OCI-M2 (cell line): ENCODE measurements around the gene GFRA3.
A peak's percentile ranks its signal among the peaks of the same experiment; 100 is the strongest.
"Not testable (repeated sequence)": the region's sequence is repeated elsewhere in the genome, so short reads cannot be mapped to it uniquely, and the experiment has no call there.

Experiments
- DNase-seq: peaks from one replicate; lab custom pipeline; 2025; ENCODE audit not compliant: unreplicated experiment; lab: John Stamatoyannopoulos, UW

GFRA3 gene

GRCh38 chr5:138247800-138248199, 26.6 kb downstream of the GFRA3 start:
- not testable (repeated sequence) for DNase-seq

- DNase-seq = no peak
Measured at GRCh38 chr5:138246822-138247221, 27.6 kb downstream of the GFRA3 start.

GRCh38 chr5:138246334-138246733, 28.1 kb downstream of the GFRA3 start:
- DNase-seq = no peak

- DNase-seq = no peak
Measured at GRCh38 chr5:138245717-138246116, 28.7 kb downstream of the GFRA3 start.

- DNase-seq = no peak
Measured at GRCh38 chr5:138243794-138244193, 30.6 kb downstream of the GFRA3 start.

- no peak for DNase-seq
Measured at GRCh38 chr5:138241688-138242571, 32.5 kb downstream of the GFRA3 start.

GRCh38 chr5:138240650-138241385, 33.6 kb downstream of the GFRA3 start:
- no peak for DNase-seq

- no peak for DNase-seq
Measured at GRCh38 chr5:138238034-138238433, 36.4 kb downstream of the GFRA3 start.

GRCh38 chr5:138234651-138235050, 39.8 kb downstream of the GFRA3 start:
- DNase-seq = no peak

GRCh38 chr5:138233280-138233679, 41.1 kb downstream of the GFRA3 start:
- no peak for DNase-seq

- DNase-seq = no peak
Measured at GRCh38 chr5:138230981-138231589, 43.3 kb downstream of the GFRA3 start.

- DNase-seq = no peak
Measured at GRCh38 chr5:138230261-138230660, 44.2 kb downstream of the GFRA3 start.

GRCh38 chr5:138229387-138229786, 45.0 kb downstream of the GFRA3 start:
- no peak for DNase-seq

GRCh38 chr5:138226910-138227309, 47.5 kb downstream of the GFRA3 start:
- DNase-seq = no peak

GRCh38 chr5:138224712-138225111, 49.7 kb downstream of the GFRA3 start:
- no peak for DNase-seq

GRCh38 chr5:138223532-138223931, 50.9 kb downstream of the GFRA3 start:
- no peak for DNase-seq

- DNase-seq = no peak
Measured at GRCh38 chr5:138216799-138217198, 57.6 kb downstream of the GFRA3 start.

- peak; percentile 76 for DNase-seq
Measured at GRCh38 chr5:138213161-138214029, 61.0 kb downstream of the GFRA3 start, which contains the start of gene CDC23. TSS of gene CDC23 (minus strand) at chr5:138213323. CDS start at chr5:138213312, 11 bp downstream.

GRCh38 chr5:138212828-138213160, 61.6 kb downstream of the GFRA3 start:
- DNase-seq = no peak

- DNase-seq = no peak
Measured at GRCh38 chr5:138210985-138211384, 63.4 kb downstream of the GFRA3 start.
